Smooth muscle cell (in vitro differentiated cells): Measurements from ENCODE around the gene DGKH. TPM values are rescaled to one million over a fixed set of nuclear protein-coding genes. Genes with fewer than 3 reads are reported as not detected.

Source experiments
- DNase-seq: peaks from one replicate; lab custom pipeline; 2025; ENCODE audit not compliant: unreplicated experiment; lab: John Stamatoyannopoulos, UW
- H2AFZ ChIP-seq: fragments of 200-600 bp; sonication (generic); 2 replicates; pipeline ENCODE4 v1.6.0; 2016; ENCODE audit warnings: antibody characterized with exemption, low read depth, mild to moderate bottlenecking
- H3F3A ChIP-seq: fragments of 200-600 bp; sonication (generic); 2 replicates; pipeline ENCODE4 v1.6.0; 2017; ENCODE audit warnings: antibody characterized with exemption, low read depth
- H3K27ac ChIP-seq: fragments of 200-600 bp; sonication (generic); 2 replicates; pipeline ENCODE4 v1.5.1; 2016; ENCODE audit warnings: low read depth, mild to moderate bottlenecking
- H3K27me3 ChIP-seq: fragments of 200-600 bp; sonication (generic); 2 replicates; pipeline ENCODE4 v1.6.1; 2016; ENCODE audit warnings: low read depth, mild to moderate bottlenecking
- H3K36me3 ChIP-seq: fragments of 200-600 bp; sonication (generic); 2 replicates; pipeline ENCODE4 v1.5.1; 2016; ENCODE audit warnings: low read depth
- H3K4me1 ChIP-seq: fragments of 200-600 bp; sonication (generic); 2 replicates; pipeline ENCODE4 v1.5.1; 2016; ENCODE audit warnings: low read depth
- H3K4me2 ChIP-seq: fragments of 200-600 bp; sonication (generic); 2 replicates; pipeline ENCODE4 v1.6.0; 2016; ENCODE audit warnings: mild to moderate bottlenecking
- H3K4me3 ChIP-seq: fragments of 200-600 bp; sonication (generic); 2 replicates; pipeline ENCODE4 v1.5.1; 2016; ENCODE audit warnings: mild to moderate bottlenecking
- H3K79me2 ChIP-seq: fragments of 200-600 bp; sonication (generic); 2 replicates; pipeline ENCODE4 v1.6.0; 2016; ENCODE audit warnings: low read depth, mild to moderate bottlenecking
- H3K9ac ChIP-seq: fragments of 200-600 bp; sonication (generic); 2 replicates; pipeline ENCODE4 v1.6.0; 2016; ENCODE audit warnings: low read depth
- H3K9me3 ChIP-seq: fragments of 200-600 bp; sonication (generic); replicated peaks from 2 replicates; pipeline ENCODE4 v1.5.1; 2016; ENCODE audit warnings: low read depth
- H4K20me1 ChIP-seq: fragments of 200-600 bp; sonication (generic); 2 replicates; pipeline ENCODE4 v1.6.0; 2016; ENCODE audit warnings: low read depth
- CTCF ChIP-seq: fragments of 200-600 bp; sonication (generic); IDR thresholded peaks from 2 replicates; pipeline ENCODE4 v1.5.1; 2017; ENCODE audit warnings: borderline replicate concordance, mild to moderate bottlenecking, antibody characterized with exemption; ENCODE audit not compliant: insufficient read depth, poor library complexity, severe bottlenecking
- WGBS: methylation state at CpG from one replicate; pipeline ENCODE4 v1.1.7; 2016; ENCODE audit warnings: low lambda C conversion rate; 5-methylcytosine and 5-hydroxymethylcytosine counted together
- polyA plus RNA-seq: library from polyadenylated mRNA; unstranded; fragments of >200 nt; fragmentation: Nextera tagmentation; extraction: Ambion mirVana; gene quantifications from 2 replicates; pipeline ENCODE4 v1.2.1, GENCODE V29; 2016
- total RNA-seq: library from RNA; depleted of rRNA; stranded (reverse); fragments of >200 nt; gene quantifications from 2 replicates; pipeline ENCODE4 v1.2.3, GENCODE V29; 2014

DGKH gene
- total RNA-seq (6.8 and 7.1 TPM in 2 replicates), polyA plus RNA-seq (1.3 and 2.6 TPM in 2 replicates)

GRCh38 chr13:42048342-42048683, at the start of gene DGKH:
Gene DGKH, plus strand, starts transcription at chr13:42048648. Its CDS starts 126 bp downstream, at chr13:42048774.
- Histone ChIP-seq H3K27me3 (no peaks in the 10 kb centered on the region), H3K4me2 (peak within 1 kb of the TSS; percentile 82), H2AFZ (peak within 1 kb of the TSS; percentile 82), H3K4me3 (peak within 1 kb of the TSS; percentile 99), H3K9ac (peak within 1 kb of the TSS; percentile 69), H3K79me2 (peaks cover 14% of the 10 kb centered on the region), H3K36me3 (no peaks in the 10 kb centered on the region), H3K4me1 (peaks cover 8% of the 10 kb centered on the region), H4K20me1 (peaks cover 3% of the 10 kb centered on the region), H3K9me3 (no peaks in the 10 kb centered on the region), H3K27ac (peak within 1 kb of the TSS; percentile 46), H3F3A (peaks cover 7% of the 10 kb centered on the region)
- no peak for TF ChIP-seq CTCF
- 2% methylated on average over 26 of the region's 32 CpGs for whole genome bisulfite sequencing
- no peak for DNase-seq

GRCh38 chr13:42000846-42001245, 47.6 kb upstream of the DGKH start:
- H3K4me1 ChIP-seq, result peaks cover 15% of the 10 kb centered on the region
- peak overlapping the region; percentile 68 for H3K4me2 ChIP-seq
- H3K9me3 ChIP-seq, result no peaks in the 10 kb centered on the region
- H3F3A ChIP-seq, result peaks cover 11% of the 10 kb centered on the region
- H3K27me3 ChIP-seq, result no peaks in the 10 kb centered on the region
- no peak for TF ChIP-seq CTCF
- peak overlapping the region; percentile 51 for H3K27ac ChIP-seq
- no peaks in the 10 kb centered on the region for H3K36me3 ChIP-seq
- no peak for DNase-seq
- WGBS, result 17% methylated on average over 2 of the region's 2 CpGs
- H4K20me1 ChIP-seq, result no peaks in the 10 kb centered on the region
- H3K79me2 ChIP-seq, result no peaks in the 10 kb centered on the region
- H3K4me3 ChIP-seq, result no peak overlapping the region
- H2AFZ ChIP-seq, result no peak overlapping the region
- no peak overlapping the region for H3K9ac ChIP-seq

GRCh38 chr13:42001580-42001979, 46.9 kb upstream of the DGKH start:
- H3K4me3 ChIP-seq, result no peak overlapping the region

More at GRCh38 chr13:42001580-42001979, 46.9 kb upstream of the DGKH start:
- H2AFZ ChIP-seq, result peak overlapping the region; percentile 44
- peaks cover 15% of the 10 kb centered on the region for H3K4me1 ChIP-seq
- H3K9ac ChIP-seq, result no peak overlapping the region
- peak; percentile 4 for DNase-seq
- H3K27me3 ChIP-seq, result no peaks in the 10 kb centered on the region
- H3K27ac ChIP-seq, result peak overlapping the region; percentile 51
- H3F3A ChIP-seq, result peaks cover 11% of the 10 kb centered on the region
- H3K79me2 ChIP-seq, result no peaks in the 10 kb centered on the region
- H3K9me3 ChIP-seq, result no peaks in the 10 kb centered on the region
- TF ChIP-seq CTCF, result no peak
- WGBS, result 1% methylated on average over 6 of the region's 6 CpGs
- H3K36me3 ChIP-seq, result no peaks in the 10 kb centered on the region
- H4K20me1 ChIP-seq, result no peaks in the 10 kb centered on the region
- H3K4me2 ChIP-seq, result peak overlapping the region; percentile 68
